Medulla oblongata (tissue), 1 donor: ENCODE data around the gene XDH.

ENCODE experiments used
- DNase-seq: peaks from one replicate; pipeline ENCODE4 v3.0.0-alpha.2; 2015; ENCODE audit errors: extremely low spot score

The XDH gene

GRCh38 chr2:31365834-31366505 lies 48.6 kb downstream of the XDH start:
- DNase-seq, result no peak

DNA sequence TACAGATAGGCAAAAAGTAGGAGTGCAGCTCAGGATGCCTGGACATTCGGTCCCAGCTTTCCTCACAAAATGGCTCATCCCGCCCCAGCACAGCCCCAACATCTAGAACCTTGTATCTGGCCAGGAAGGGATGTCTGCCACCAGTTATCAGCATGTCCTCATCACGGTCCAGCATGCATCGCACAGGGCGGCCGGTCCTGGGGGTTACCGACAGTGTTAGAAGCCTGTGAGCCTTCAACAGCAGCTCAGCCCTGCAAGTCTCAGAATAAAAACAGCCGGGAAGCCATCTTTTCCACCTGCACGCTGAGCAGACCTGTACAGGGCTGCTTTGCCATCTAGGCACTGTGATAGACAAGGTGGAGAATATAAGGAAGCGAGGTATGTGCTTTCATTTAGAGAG lies 49.2 kb downstream of the XDH start:
- no peak for DNase-seq

GRCh38 chr2:31363956-31364750 lies 50.4 kb downstream of the XDH start:
- no peak for DNase-seq

GRCh38 chr2:31362581-31362980 lies 52.0 kb downstream of the XDH start:
- no peak for DNase-seq

DNA sequence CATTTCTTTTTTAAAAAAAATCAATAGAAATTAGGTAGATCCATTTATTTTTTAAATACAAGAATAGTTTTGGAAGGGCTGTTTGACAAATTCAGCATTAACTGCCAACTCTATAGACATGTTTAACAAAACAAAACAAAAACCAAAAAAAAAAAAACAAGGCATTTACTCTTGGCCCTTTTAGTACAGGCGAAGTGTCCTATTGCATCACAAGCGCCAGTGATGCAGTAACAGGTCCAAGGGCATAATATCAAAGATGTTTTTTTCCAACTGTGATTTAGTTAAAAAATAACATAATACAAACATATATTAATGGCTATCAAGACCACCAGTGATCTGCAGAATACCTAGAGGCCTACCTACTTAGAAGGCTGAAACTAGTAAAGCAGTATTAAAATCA lies 55.3 kb downstream of the XDH start:
- no peak for DNase-seq

DNA sequence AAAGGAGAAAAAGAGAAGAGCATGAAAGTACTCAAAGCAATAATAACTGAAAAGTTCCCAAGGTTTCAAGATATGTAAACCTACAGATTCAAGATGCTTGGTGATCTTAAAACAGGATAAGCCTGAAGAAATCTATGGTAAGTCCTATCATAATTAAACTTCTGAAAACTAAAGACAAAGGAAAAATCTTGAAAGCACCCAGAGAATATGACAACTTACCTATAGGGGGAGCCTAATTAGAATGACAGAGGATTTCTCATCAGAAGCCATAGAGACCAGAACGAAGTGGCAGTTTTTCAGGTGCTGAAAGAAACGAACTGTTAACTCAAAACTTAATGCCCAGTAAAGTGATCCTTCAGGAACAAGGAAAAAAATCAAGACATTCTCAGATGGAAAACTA lies 59.7 kb downstream of the XDH start:
- DNase-seq, result no peak

GRCh38 chr2:31353179-31353578 lies 61.4 kb downstream of the XDH start:
- DNase-seq, result no peak

DNA sequence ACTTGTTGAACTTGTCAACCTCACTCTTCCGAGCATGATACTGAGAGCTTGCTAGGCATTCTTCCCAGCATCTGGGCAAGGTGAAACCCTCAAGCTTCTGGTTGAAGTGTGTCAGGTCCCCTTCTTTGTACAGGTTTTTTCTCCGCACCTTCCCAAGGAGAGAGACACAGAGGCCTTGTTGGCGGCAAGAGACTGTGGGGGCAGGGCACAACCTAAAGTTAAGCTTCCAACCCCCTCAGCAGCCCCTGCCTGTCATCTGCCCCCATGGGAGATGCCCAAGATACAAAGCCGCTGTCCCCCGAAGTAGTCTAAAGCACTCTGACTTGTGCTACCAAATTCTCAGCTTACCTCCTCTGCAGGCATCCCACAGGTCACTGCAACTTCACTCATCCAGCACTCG lies 64.9 kb downstream of the XDH start:
- DNase-seq, result no peak

- DNase-seq, result no peak
Measured at GRCh38 chr2:31349160-31349559, 65.4 kb downstream of the XDH start.

GRCh38 chr2:31348618-31349017 lies 65.9 kb downstream of the XDH start:
- no peak for DNase-seq

GRCh38 chr2:31347750-31348149 lies 66.8 kb downstream of the XDH start:
- DNase-seq, result no peak

DNA sequence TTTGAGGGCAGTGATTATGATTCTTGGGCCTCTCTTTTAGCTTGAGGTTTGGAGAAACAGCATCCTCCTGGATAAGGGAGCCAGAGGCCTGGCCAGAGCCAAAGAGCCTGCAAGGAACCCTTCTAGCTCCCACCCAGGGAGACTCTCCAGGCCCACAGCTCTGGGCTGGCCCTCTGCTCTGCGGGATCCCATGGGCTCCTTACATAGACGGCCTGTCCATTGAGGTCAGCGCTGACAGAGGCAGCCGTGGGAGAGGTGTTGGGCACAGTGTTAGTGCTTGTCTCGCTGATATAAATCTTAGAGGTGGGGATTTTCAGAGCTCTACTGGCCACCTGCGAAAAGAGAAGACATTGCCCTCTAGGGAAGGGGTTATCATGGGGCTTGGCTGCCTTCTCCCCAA lies 67.2 kb downstream of the XDH start:
- DNase-seq, result no peak

- no peak for DNase-seq
Measured at GRCh38 chr2:31344447-31344846, 70.1 kb downstream of the XDH start.

DNA sequence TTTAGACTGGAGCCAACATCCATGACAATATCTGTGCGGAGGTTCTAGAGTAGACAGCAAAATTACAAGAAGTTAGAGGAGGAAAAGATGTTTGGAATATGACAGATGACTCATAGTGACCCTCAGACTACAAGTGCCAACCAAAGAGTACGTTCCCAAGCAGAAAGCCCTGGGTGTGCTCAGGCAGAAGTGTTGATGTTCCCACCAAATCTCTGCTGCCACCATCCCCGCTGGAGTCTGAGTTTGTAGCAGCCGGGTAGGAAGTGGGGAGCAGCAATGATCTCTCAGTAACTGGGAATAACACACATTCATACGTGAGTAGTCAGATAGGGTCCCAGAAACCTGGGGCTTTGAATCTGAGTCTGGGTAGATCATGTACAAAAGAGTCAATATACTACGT lies 73.2 kb downstream of the XDH start:
- no peak for DNase-seq

DNA sequence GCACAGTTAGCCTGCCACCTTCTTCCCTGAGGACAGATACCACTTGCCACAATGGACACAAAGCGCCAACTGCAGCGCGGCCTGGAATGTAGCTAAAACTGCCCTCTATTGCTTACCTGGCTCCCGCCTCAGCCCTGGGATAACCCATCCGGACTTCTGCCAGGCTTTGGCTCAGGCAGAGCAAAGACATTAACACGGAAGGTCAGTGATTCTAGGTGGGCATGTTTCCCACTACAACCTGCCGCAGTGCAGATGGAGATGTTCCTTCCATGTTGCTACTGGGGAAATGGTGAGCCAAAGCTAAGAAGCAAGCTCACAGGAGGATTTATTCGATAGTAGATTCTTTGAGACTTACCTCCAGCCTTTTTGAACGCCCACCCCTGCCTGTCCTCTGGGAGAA lies 74.8 kb downstream of the XDH start:
- no peak for DNase-seq

GRCh38 chr2:31337860-31338259 lies 76.7 kb downstream of the XDH start:
- DNase-seq, result no peak

GRCh38 chr2:31337197-31337596 lies 77.3 kb downstream of the XDH start:
- DNase-seq, result no peak

GRCh38 chr2:31335921-31336585 lies 78.5 kb downstream of the XDH start:
- no peak for DNase-seq

DNA sequence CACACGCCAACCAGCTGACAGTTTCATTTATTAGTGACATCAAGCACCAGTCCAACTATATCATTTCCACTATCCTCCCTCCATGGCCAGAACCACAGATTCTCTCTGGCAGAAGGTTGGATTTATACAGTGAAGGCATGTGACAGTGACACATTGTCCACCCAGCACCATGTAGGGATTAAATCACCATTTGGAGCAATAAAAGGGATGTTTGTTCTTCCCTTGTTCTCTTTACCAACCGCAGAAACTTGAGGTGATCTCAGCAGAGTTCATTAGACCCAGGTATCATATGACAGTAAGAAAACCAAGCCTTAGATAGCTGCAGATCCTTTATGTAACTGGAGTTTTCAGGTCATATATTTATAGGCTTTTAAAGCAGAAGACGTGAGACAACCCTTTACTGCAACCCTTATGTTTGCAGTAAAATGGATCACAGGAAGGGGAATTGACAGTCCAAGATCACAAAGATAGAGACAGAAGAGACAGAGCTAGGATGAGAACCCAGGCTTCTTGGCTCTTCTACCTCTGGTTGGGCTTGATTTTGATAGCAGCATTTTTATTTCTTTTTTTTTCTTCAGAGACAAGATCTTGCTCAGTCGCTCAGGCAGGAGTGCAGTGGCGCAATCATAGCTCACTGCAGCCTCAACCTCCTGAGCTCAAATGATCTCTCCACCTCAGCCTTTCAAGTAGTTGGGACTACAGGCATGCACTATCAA lies 80.1 kb downstream of the XDH start:
- no peak for DNase-seq

GRCh38 chr2:31333527-31334183 lies 80.9 kb downstream of the XDH start:
- DNase-seq, result peak; percentile 85

- no peak for DNase-seq
Measured at GRCh38 chr2:31333046-31333445, 81.5 kb downstream of the XDH start.

- no peak for DNase-seq
Measured at GRCh38 chr2:31332521-31332920, 82.0 kb downstream of the XDH start.
